Measurements from ENCODE around the gene A3GALT2.

Gene A3GALT2

DNA sequence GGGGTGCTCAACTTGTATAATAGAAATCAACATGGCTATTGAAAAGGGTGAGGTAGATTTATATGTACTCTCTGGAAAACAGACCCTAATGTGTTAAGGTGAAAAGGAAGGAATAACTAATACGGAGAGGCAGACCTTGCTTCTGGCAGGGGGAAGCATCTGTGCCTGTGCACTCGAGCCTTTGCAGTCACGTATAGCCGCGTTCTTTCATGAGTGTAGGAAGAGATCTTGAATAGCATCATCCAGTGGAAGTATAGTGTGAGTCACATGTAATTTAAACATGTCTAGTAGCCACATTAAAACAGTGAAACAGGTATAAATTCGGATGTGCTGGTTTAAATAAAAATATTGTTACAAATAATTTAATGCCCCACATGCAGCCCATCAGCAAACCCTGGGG is 3.0 kb downstream of the A3GALT2 start:
- no peak overlapping the region for H2AFZ ChIP-seq
- TF ChIP-seq, protein P1, sequence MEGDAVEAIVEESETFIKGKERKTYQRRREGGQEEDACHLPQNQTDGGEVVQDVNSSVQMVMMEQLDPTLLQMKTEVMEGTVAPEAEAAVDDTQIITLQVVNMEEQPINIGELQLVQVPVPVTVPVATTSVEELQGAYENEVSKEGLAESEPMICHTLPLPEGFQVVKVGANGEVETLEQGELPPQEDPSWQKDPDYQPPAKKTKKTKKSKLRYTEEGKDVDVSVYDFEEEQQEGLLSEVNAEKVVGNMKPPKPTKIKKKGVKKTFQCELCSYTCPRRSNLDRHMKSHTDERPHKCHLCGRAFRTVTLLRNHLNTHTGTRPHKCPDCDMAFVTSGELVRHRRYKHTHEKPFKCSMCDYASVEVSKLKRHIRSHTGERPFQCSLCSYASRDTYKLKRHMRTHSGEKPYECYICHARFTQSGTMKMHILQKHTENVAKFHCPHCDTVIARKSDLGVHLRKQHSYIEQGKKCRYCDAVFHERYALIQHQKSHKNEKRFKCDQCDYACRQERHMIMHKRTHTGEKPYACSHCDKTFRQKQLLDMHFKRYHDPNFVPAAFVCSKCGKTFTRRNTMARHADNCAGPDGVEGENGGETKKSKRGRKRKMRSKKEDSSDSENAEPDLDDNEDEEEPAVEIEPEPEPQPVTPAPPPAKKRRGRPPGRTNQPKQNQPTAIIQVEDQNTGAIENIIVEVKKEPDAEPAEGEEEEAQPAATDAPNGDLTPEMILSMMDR (IDR thresholded peaks at IDR 0.05): no peak
- H3K4me2 ChIP-seq (ENCODE audit: low read length): no peak overlapping the region
- H3K9me3 ChIP-seq (ENCODE audit: control insufficient read depth, low read length): no peaks in the 10 kb centered on the region
- no peak overlapping the region for H3K27ac ChIP-seq
- H3K9ac ChIP-seq: no peak overlapping the region
- H3K27me3 ChIP-seq (ENCODE audit: control insufficient read depth, insufficient read depth, low read length): no peaks in the 10 kb centered on the region
- H3K4me3 ChIP-seq (ENCODE audit: low read depth, low read length): no peak overlapping the region
- no peaks in the 10 kb centered on the region for H3K36me3 ChIP-seq (ENCODE audit: control insufficient read depth, insufficient read depth, low read length)
- H3K79me2 ChIP-seq: no peaks in the 10 kb centered on the region
- H3K4me1 ChIP-seq: no peaks in the 10 kb centered on the region

DNA sequence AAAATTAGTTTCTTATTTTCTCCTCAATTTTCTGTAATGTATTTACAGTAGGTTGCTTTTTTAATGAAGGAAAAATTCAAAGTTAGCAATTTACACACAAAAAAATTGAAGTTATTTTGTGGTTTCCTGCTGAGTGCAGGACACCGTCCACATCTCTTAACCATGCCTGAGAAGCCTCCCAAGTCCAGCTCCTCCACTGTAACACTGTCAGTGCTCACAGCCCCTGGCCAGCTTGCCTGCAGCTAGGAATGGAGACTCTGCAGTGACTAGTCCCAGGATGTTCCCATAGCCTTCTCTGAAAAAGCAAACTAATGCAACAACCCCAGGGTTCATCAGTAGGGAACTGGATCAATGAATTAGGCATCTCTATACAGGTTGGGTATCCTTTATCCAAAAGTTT is 3.5 kb downstream of the A3GALT2 start:
- Histone ChIP-seq H2AFZ (no peak overlapping the region), H3K4me2 (ENCODE audit: low read length) (no peak overlapping the region), H3K36me3 (ENCODE audit: control insufficient read depth, insufficient read depth, low read length) (no peaks in the 10 kb centered on the region), H3K4me3 (ENCODE audit: low read depth, low read length) (no peak overlapping the region), H3K4me1 (no peaks in the 10 kb centered on the region), H3K27ac (no peak overlapping the region), H3K9ac (no peak overlapping the region), H3K27me3 (ENCODE audit: control insufficient read depth, insufficient read depth, low read length) (no peaks in the 10 kb centered on the region), H3K9me3 (ENCODE audit: control insufficient read depth, low read length) (no peaks in the 10 kb centered on the region), H3K79me2 (no peaks in the 10 kb centered on the region)
- TF ChIP-seq, protein P1 (IDR thresholded peaks at IDR 0.05): no peak

DNA sequence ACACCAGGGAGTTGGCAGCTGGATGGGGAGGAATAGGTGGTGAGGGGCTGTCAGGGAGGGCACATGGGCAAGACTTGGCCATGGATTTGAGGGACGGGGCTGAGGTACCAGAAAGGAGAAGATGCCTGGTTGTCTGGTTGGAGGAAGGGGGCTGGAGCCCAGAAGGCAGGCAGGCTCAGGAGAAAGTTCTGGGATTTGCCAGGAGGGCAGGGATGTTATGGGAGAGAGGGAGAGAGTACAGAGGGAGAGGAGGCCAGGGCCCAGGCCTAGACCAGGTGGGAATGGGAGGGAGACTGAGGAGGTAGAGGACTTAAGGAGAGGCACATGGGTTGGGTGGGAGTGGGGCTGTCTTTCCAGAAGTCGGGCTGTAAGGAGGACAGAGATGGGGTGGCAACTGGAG is 4.3 kb downstream of the A3GALT2 start:
- no peaks in the 10 kb centered on the region for H3K79me2 ChIP-seq
- H3K4me2 ChIP-seq (ENCODE audit: low read length): no peak overlapping the region
- TF ChIP-seq, protein P1 (IDR thresholded peaks at IDR 0.05): no peak
- H3K27me3 ChIP-seq (ENCODE audit: control insufficient read depth, insufficient read depth, low read length): no peaks in the 10 kb centered on the region
- no peaks in the 10 kb centered on the region for H3K4me1 ChIP-seq
- H3K4me3 ChIP-seq (ENCODE audit: low read depth, low read length): no peak overlapping the region
- no peaks in the 10 kb centered on the region for H3K9me3 ChIP-seq (ENCODE audit: control insufficient read depth, low read length)
- no peak overlapping the region for H3K27ac ChIP-seq
- no peak overlapping the region for H2AFZ ChIP-seq
- H3K36me3 ChIP-seq (ENCODE audit: control insufficient read depth, insufficient read depth, low read length): no peaks in the 10 kb centered on the region
- no peak overlapping the region for H3K9ac ChIP-seq

GRCh38 chr1:33314416-33314815 is 6.5 kb downstream of the A3GALT2 start:
- TF ChIP-seq, protein P1 (IDR thresholded peaks at IDR 0.05): no peak
- Histone ChIP-seq H3K27ac (no peak overlapping the region), H3K9me3 (ENCODE audit: control insufficient read depth, low read length) (no peaks in the 10 kb centered on the region), H3K4me3 (ENCODE audit: low read depth, low read length) (no peak overlapping the region), H3K9ac (no peak overlapping the region), H2AFZ (no peak overlapping the region), H3K36me3 (ENCODE audit: control insufficient read depth, insufficient read depth, low read length) (no peaks in the 10 kb centered on the region), H3K79me2 (no peaks in the 10 kb centered on the region), H3K4me2 (ENCODE audit: low read length) (no peak overlapping the region), H3K27me3 (ENCODE audit: control insufficient read depth, insufficient read depth, low read length) (no peaks in the 10 kb centered on the region), H3K4me1 (no peaks in the 10 kb centered on the region)

GRCh38 chr1:33312413-33312749 is 8.5 kb downstream of the A3GALT2 start:
- no peaks in the 10 kb centered on the region for H3K4me1 ChIP-seq
- H3K27ac ChIP-seq: no peak overlapping the region
- no peaks in the 10 kb centered on the region for H3K9me3 ChIP-seq (ENCODE audit: control insufficient read depth, low read length)
- no peak overlapping the region for H3K4me3 ChIP-seq (ENCODE audit: low read depth, low read length)
- H3K27me3 ChIP-seq (ENCODE audit: control insufficient read depth, insufficient read depth, low read length): no peaks in the 10 kb centered on the region
- TF ChIP-seq, protein P1 (IDR thresholded peaks at IDR 0.05): no peak
- no peaks in the 10 kb centered on the region for H3K79me2 ChIP-seq
- no peak overlapping the region for H2AFZ ChIP-seq
- H3K9ac ChIP-seq: no peak overlapping the region
- no peaks in the 10 kb centered on the region for H3K36me3 ChIP-seq (ENCODE audit: control insufficient read depth, insufficient read depth, low read length)
- no peak overlapping the region for H3K4me2 ChIP-seq (ENCODE audit: low read length)

Data from parathyroid adenoma (tissue), 2 donors.